Astrocyte (in vitro differentiated cells and primary cell): ENCODE measurements around the gene UBE4A.

Experiments
- CTCF ChIP-seq: IDR thresholded peaks from 2 replicates; pipeline ENCODE4 v1.5.1; 2011; ENCODE audit warnings: low read depth, mild to moderate bottlenecking, inconsistent platforms, low read length, moderate library complexity; ENCODE audit not compliant: insufficient read depth
- EZH2 ChIP-seq: IDR thresholded peaks from 2 replicates; pipeline ENCODE4 v1.6.1; 2012; ENCODE audit warnings: mild to moderate bottlenecking, low read length, inconsistent platforms; ENCODE audit not compliant: insufficient read depth

GRCh38 chr11:118358071-118358470, 1.3 kb upstream of the UBE4A start:
- no peak for TF ChIP-seq CTCF
- TF ChIP-seq EZH2 = no peak
